CD4-positive, alpha-beta T cell (primary cell): ENCODE measurements around the gene B3GNT2. TPM values are rescaled to one million over a fixed set of nuclear protein-coding genes. Genes with fewer than 3 reads are reported as not detected.

ENCODE experiments used
- ATAC-seq: fragments of 200-7000 bp; cut with Tn5 transposase; one replicate; pipeline ENCODE4 v1.10.0; 2022; ENCODE audit warnings: mild to moderate bottlenecking; ENCODE audit not compliant: poor library complexity
- CTCF ChIA-PET: fragments of 350-600 bp; sonication (Branson Sonifier 250); formaldehyde crosslinking; loops from one replicate; lab custom pipeline; 2021; ENCODE audit warnings: antibody characterized with exemption, inconsistent platforms; lab: Charles Lee
- POLR2A ChIA-PET: fragments of 350-600 bp; sonication (Branson Sonifier 250); formaldehyde crosslinking; loops from one replicate; lab custom pipeline; 2021; ENCODE audit warnings: antibody characterized with exemption, inconsistent platforms; lab: Charles Lee
- DNase-seq, 14 experiments: peaks; one replicate each; pipeline ENCODE4 v3.0.0-alpha.2; 2013 to 2020; ENCODE audit warnings: mixed read lengths in 2 of 14
- H3K27ac ChIP-seq, 2 donors: one replicate each; pipeline versions ENCODE4 v1.5.1 to v1.7.0; 2013; ENCODE audit warnings: low read length in 2 of 2, low read depth in 1 of 2, mild to moderate bottlenecking in 1 of 2
- H3K27me3 ChIP-seq, 2 experiments: 1 replicate in 1 of 2; 2 replicates in 1 of 2; pipeline versions ENCODE4 v1.6.1 to v1.7.0; 2013; ENCODE audit warnings: low read length in 2 of 2, control low read depth in 1 of 2, mild to moderate bottlenecking in 1 of 2, moderate library complexity in 1 of 2; ENCODE audit not compliant: insufficient read depth in 2 of 2, control insufficient read depth in 1 of 2
- H3K36me3 ChIP-seq: one replicate; pipeline ENCODE4 v1.6.1; 2013; ENCODE audit warnings: low read length, control low read depth; ENCODE audit not compliant: insufficient read depth
- H3K4me1 ChIP-seq: one replicate; pipeline ENCODE4 v1.6.1; 2013; ENCODE audit warnings: low read length, control low read depth; ENCODE audit not compliant: insufficient read depth
- H3K4me3 ChIP-seq: one replicate; pipeline ENCODE4 v1.5.1; 2013; ENCODE audit warnings: mild to moderate bottlenecking, low read length, moderate library complexity
- H3K9me3 ChIP-seq, 2 experiments: 1 replicate in 1 of 2; 2 replicates in 1 of 2; pipeline versions ENCODE4 v1.6.1 to v1.7.0; 2013; ENCODE audit warnings: low read length in 2 of 2, mild to moderate bottlenecking in 2 of 2, control low read depth in 1 of 2, moderate library complexity in 1 of 2; ENCODE audit not compliant: control insufficient read depth in 1 of 2, insufficient read depth in 1 of 2
- H3K27ac Mint-ChIP-seq: one replicate; pipeline ENCODE4 v1.8.0; 2020; ENCODE audit warnings: mixed read lengths
- H3K27me3 Mint-ChIP-seq: one replicate; pipeline ENCODE4 v1.8.0; 2021; ENCODE audit warnings: mixed read lengths
- H3K36me3 Mint-ChIP-seq: one replicate; pipeline ENCODE4 v1.8.0; 2021; ENCODE audit warnings: low read depth, mixed read lengths
- H3K4me1 Mint-ChIP-seq: one replicate; pipeline ENCODE4 v1.8.0; 2021; ENCODE audit warnings: low read depth, mixed read lengths
- H3K4me3 Mint-ChIP-seq: one replicate; pipeline ENCODE4 v1.8.0; 2020; ENCODE audit warnings: mild to moderate bottlenecking, mixed read lengths
- H3K9me3 Mint-ChIP-seq: one replicate; pipeline ENCODE4 v1.8.0; 2020; ENCODE audit warnings: mixed read lengths
- intact Hi-C, 2 experiments: fragments of 100-400 bp; cut with DNase I in 1 of 2; cut with micrococcal nuclease in 1 of 2; formaldehyde crosslinking; loops; one replicate each; pipeline versions ENCODE4 v1.15.1 to v1.9.0; 2023 to 2025; cut with DNase I, micrococcal nuclease
- total RNA-seq, 174 experiments: library from RNA in 2 of 174; stranded (reverse) in 2 of 174; gene quantifications; one replicate each; pipeline ENCODE4 v1.2.3 and lab custom pipeline; 2021 to 2026
- TF ChIP-seq, protein P1 (sequence below): fragments of 200-600 bp; IDR thresholded peaks from one replicate; pipeline ENCODE4 v1.8.0; 2022; ENCODE audit warnings: antibody characterized with exemption, mild to moderate bottlenecking

The B3GNT2 gene
- total RNA-seq, 2 experiments from 2014 or later, result 47.7 TPM

GRCh38 chr2:62250239-62250638 is 54.3 kb downstream of the B3GNT2 start:
- Mint-ChIP-seq H3K36me3 (no peaks in the 10 kb centered on the region), H3K4me1 (no peaks in the 10 kb centered on the region), H3K9me3 (no peaks in the 10 kb centered on the region), H3K27me3 (no peaks in the 10 kb centered on the region), H3K27ac (no peak overlapping the region), H3K4me3 (no peak overlapping the region)
- intact Hi-C loops, result no loop called here
- Histone ChIP-seq H3K36me3 (no peaks in the 10 kb centered on the region), H3K9me3 (no peaks in the 10 kb centered on the region), H3K4me3 (no peak overlapping the region), H3K27ac (no peak overlapping the region), H3K4me1 (no peaks in the 10 kb centered on the region), H3K27me3 (no peaks in the 10 kb centered on the region)
- ChIA-PET CTCF (no interaction called here), POLR2A (no interaction called here)
- TF ChIP-seq, protein P1, sequence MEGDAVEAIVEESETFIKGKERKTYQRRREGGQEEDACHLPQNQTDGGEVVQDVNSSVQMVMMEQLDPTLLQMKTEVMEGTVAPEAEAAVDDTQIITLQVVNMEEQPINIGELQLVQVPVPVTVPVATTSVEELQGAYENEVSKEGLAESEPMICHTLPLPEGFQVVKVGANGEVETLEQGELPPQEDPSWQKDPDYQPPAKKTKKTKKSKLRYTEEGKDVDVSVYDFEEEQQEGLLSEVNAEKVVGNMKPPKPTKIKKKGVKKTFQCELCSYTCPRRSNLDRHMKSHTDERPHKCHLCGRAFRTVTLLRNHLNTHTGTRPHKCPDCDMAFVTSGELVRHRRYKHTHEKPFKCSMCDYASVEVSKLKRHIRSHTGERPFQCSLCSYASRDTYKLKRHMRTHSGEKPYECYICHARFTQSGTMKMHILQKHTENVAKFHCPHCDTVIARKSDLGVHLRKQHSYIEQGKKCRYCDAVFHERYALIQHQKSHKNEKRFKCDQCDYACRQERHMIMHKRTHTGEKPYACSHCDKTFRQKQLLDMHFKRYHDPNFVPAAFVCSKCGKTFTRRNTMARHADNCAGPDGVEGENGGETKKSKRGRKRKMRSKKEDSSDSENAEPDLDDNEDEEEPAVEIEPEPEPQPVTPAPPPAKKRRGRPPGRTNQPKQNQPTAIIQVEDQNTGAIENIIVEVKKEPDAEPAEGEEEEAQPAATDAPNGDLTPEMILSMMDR, result no peak
- no peak for ATAC-seq
- no peak for DNase-seq

GRCh38 chr2:62254424-62255266 is 58.7 kb downstream of the B3GNT2 start:
- Mint-ChIP-seq H3K9me3 (no peaks in the 10 kb centered on the region), H3K36me3 (no peaks in the 10 kb centered on the region), H3K4me1 (no peaks in the 10 kb centered on the region), H3K27ac (no peak overlapping the region), H3K27me3 (no peaks in the 10 kb centered on the region), H3K4me3 (no peak overlapping the region)
- Histone ChIP-seq H3K27ac (no peak overlapping the region), H3K27me3 (no peaks in the 10 kb centered on the region), H3K9me3 (no peaks in the 10 kb centered on the region), H3K4me1 (no peaks in the 10 kb centered on the region), H3K36me3 (no peaks in the 10 kb centered on the region), H3K4me3 (no peak overlapping the region)
- DNase-seq (no peak), ATAC-seq (no peak)
- TF ChIP-seq, protein P1, result no peak
- ChIA-PET CTCF (interaction anchor here (1.0 kb wide), 1 partner anchor 9 kb away, joined by 3 read pairs; no protein-coding TSS in a partner anchor), POLR2A (no interaction called here)
- intact Hi-C loops, result no loop called here

- TF ChIP-seq, protein P1, result no peak
- no peaks in the 10 kb centered on the region for H3K36me3 Mint-ChIP-seq
- no peak overlapping the region for H3K4me3 Mint-ChIP-seq
- H3K9me3 Mint-ChIP-seq, result no peaks in the 10 kb centered on the region
- H3K27me3 Mint-ChIP-seq, result no peaks in the 10 kb centered on the region
- POLR2A ChIA-PET, result no interaction called here
- ATAC-seq (no peak), DNase-seq (no peak)
- CTCF ChIA-PET, result interaction anchor here (0.8 kb wide), 1 partner anchor 60 kb away, joined by 3 read pairs; no protein-coding TSS in a partner anchor
- no peaks in the 10 kb centered on the region for H3K4me1 Mint-ChIP-seq
- no peak overlapping the region for H3K4me3 ChIP-seq
- no peaks in the 10 kb centered on the region for H3K4me1 ChIP-seq
- no peaks in the 10 kb centered on the region for H3K9me3 ChIP-seq
- intact Hi-C loops, result no loop called here
- no peak overlapping the region for H3K27ac ChIP-seq
- no peaks in the 10 kb centered on the region for H3K27me3 ChIP-seq
- no peaks in the 10 kb centered on the region for H3K36me3 ChIP-seq
- no peak overlapping the region for H3K27ac Mint-ChIP-seq
These were observed 61.6 kb downstream of the B3GNT2 start for GRCh38 chr2:62257466-62257865.
